HCT116 (cell line): ENCODE measurements around the gene TGM6. TPM values are rescaled to one million over a fixed set of nuclear protein-coding genes. Genes with fewer than 3 reads are reported as not detected.

Experiments used
- ATAC-seq: fragments of 200-7000 bp; cut with Tn5 transposase; 2 replicates; pipeline ENCODE4 v1.9.1; 2020; ENCODE audit warnings: mild to moderate bottlenecking, moderate library complexity
- BruUV-seq: library from RNA; stranded (reverse); fragments of 400-500 nt; replicated peaks from 2 replicates; lab custom pipeline; 2021; lab: Mats Ljungman, UMichigan
- CTCF ChIA-PET: fragments of 300-600 bp; sonication (Branson Sonifier 250); formaldehyde crosslinking; loops from one replicate; lab custom pipeline; 2021; ENCODE audit warnings: antibody characterized with exemption; lab: Charles Lee
- POLR2A ChIA-PET: fragments of 300-600, 350-600 bp; sonication (Branson Sonifier 250); formaldehyde crosslinking; loops from one replicate; lab custom pipeline; 2021; ENCODE audit warnings: antibody characterized with exemption; lab: Charles Lee
- RAD21 ChIA-PET, 2 experiments: fragments of 300-600 bp; sonication (Branson Sonifier 250); formaldehyde crosslinking; loops; one replicate each; lab custom pipeline; 2023; ENCODE audit warnings: low total read pairs in 2 of 2; ENCODE audit not compliant: uncharacterized antibody in 2 of 2, unreplicated experiment in 2 of 2, low non-redundant PET in 1 of 2; lab: Charles Lee
- DNase-seq: peaks from one replicate; pipeline ENCODE4 v3.0.0-alpha.2; 2010; ENCODE audit warnings: low read depth, low spot score
- H2AFZ ChIP-seq: fragments of 200-600 bp; shearing (Covaris generic), sonication (generic); 2 replicates; pipeline ENCODE4 v1.6.1; 2017; ENCODE audit warnings: low read depth, mixed run types, mixed read lengths, antibody characterized with exemption, low read length; ENCODE audit not compliant: poor library complexity, severe bottlenecking
- H3K27ac ChIP-seq: 2 replicates; pipeline ENCODE4 v1.5.1; 2012; ENCODE audit warnings: low read depth, low read length
- H3K27me3 ChIP-seq: fragments of 200-600 bp; sonication (generic); 2 replicates; pipeline ENCODE4 v1.6.1; 2016; ENCODE audit warnings: mixed run types, low read length, mixed read lengths; ENCODE audit not compliant: insufficient read depth
- H3K36me3 ChIP-seq, 2 experiments: fragments of 200-500 bp in 1 of 2; fragments of 200-600 bp in 1 of 2; sonication (Bioruptor generic) in 1 of 2; sonication (generic) in 1 of 2; 2 replicates each; pipeline versions ENCODE4 v1.5.1 to v1.6.1; 2014 to 2016; ENCODE audit warnings: low read length in 2 of 2, inconsistent platforms in 1 of 2, mixed read lengths in 1 of 2, mixed run types in 1 of 2; ENCODE audit not compliant: insufficient read depth in 2 of 2, control insufficient read depth in 1 of 2
- H3K4me1 ChIP-seq, 2 experiments: fragments of 200-600 bp in 1 of 2; sonication (generic) in 1 of 2; 2 replicates each; pipeline versions ENCODE4 v1.5.1 to v1.6.1; 2012 to 2017; ENCODE audit warnings: low read length in 2 of 2, inconsistent platforms in 1 of 2, mild to moderate bottlenecking in 1 of 2, mixed read lengths in 1 of 2, mixed run types in 1 of 2, moderate library complexity in 1 of 2; ENCODE audit not compliant: insufficient read depth in 2 of 2, control insufficient read depth in 1 of 2
- H3K4me2 ChIP-seq: fragments of 200-600 bp; sonication (generic); 2 replicates; pipeline ENCODE4 v1.6.1; 2017; ENCODE audit warnings: mixed run types, low read length, mixed read lengths
- H3K4me3 ChIP-seq, 2 experiments: fragments of 200-600 bp in 1 of 2; sonication (generic) in 1 of 2; replicated peaks in 1 of 2; 2 replicates each; pipeline ENCODE4 v1.5.1; 2011 to 2016; ENCODE audit warnings: low read length in 2 of 2, control low read depth in 1 of 2, low read depth in 1 of 2, mild to moderate bottlenecking in 1 of 2, mixed read lengths in 1 of 2, mixed run types in 1 of 2
- H3K79me2 ChIP-seq: fragments of 200-600 bp; sonication (generic); 2 replicates; pipeline ENCODE4 v1.6.1; 2017; ENCODE audit warnings: mild to moderate bottlenecking, mixed run types, low read length, moderate library complexity, mixed read lengths; ENCODE audit not compliant: insufficient read depth
- H3K9ac ChIP-seq: fragments of 200-600 bp; sonication (generic); 2 replicates; pipeline ENCODE4 v1.6.1; 2016; ENCODE audit warnings: low read length, mixed read lengths
- H3K9me2 ChIP-seq: fragments of 200-600 bp; sonication (generic), shearing (Covaris generic); 2 replicates; pipeline ENCODE4 v1.6.1; 2017; ENCODE audit warnings: mixed run types, mild to moderate bottlenecking, moderate library complexity; ENCODE audit not compliant: insufficient read depth
- H3K9me3 ChIP-seq, 2 experiments: fragments of 200-500 bp in 1 of 2; fragments of 200-600 bp in 1 of 2; sonication (Bioruptor generic) in 1 of 2; sonication (generic) in 1 of 2; 2 replicates each; pipeline ENCODE4 v1.6.1; 2014 to 2017; ENCODE audit warnings: low read length in 2 of 2, mixed read lengths in 2 of 2, inconsistent platforms in 1 of 2, low read depth in 1 of 2, mild to moderate bottlenecking in 1 of 2, mixed run types in 1 of 2, moderate library complexity in 1 of 2; ENCODE audit not compliant: control insufficient read depth in 1 of 2, insufficient read depth in 1 of 2
- H4K20me1 ChIP-seq: fragments of 200-600 bp; sonication (generic), shearing (Covaris generic); 2 replicates; pipeline ENCODE4 v1.6.1; 2017; ENCODE audit warnings: mixed run types, mild to moderate bottlenecking, moderate library complexity; ENCODE audit not compliant: insufficient read depth
- CBX3 ChIP-seq: IDR thresholded peaks from 2 replicates; pipeline ENCODE4 v1.6.1; 2012; ENCODE audit warnings: low read depth
- EZH2phosphoT487 ChIP-seq: fragments of 200-600 bp; IDR thresholded peaks from 2 replicates; pipeline ENCODE4 v1.6.1; 2018; ENCODE audit warnings: antibody characterized with exemption, borderline replicate concordance
- FOSL1 ChIP-seq: IDR thresholded peaks from 2 replicates; pipeline ENCODE4 v1.6.1; 2012; ENCODE audit warnings: low read depth
- POLR2AphosphoS5 ChIP-seq: IDR thresholded peaks from 2 replicates; pipeline ENCODE4 v1.6.1; 2011; ENCODE audit warnings: mild to moderate bottlenecking, low read depth, low read length, moderate library complexity
- RAD21 ChIP-seq: IDR thresholded peaks from 2 replicates; pipeline ENCODE4 v1.6.1; 2012; ENCODE audit warnings: low read depth, mild to moderate bottlenecking
- intact Hi-C: fragments of 100-400 bp; cut with micrococcal nuclease; formaldehyde crosslinking; loops from 2 replicates; pipeline ENCODE4 v1.10.0; 2022
- total RNA-seq: library from RNA; stranded (reverse); gene quantifications from one replicate; pipeline ENCODE4 v1.2.1, GENCODE V29; 2021; ENCODE audit not compliant: unreplicated experiment
- TF ChIP-seq, protein P1 (sequence below): IDR thresholded peaks from 2 replicates; pipeline ENCODE4 v1.6.1; 2012; ENCODE audit warnings: low read depth

TGM6 gene
- total RNA-seq, 1 experiment from 2014 or later = not detected

DNA sequence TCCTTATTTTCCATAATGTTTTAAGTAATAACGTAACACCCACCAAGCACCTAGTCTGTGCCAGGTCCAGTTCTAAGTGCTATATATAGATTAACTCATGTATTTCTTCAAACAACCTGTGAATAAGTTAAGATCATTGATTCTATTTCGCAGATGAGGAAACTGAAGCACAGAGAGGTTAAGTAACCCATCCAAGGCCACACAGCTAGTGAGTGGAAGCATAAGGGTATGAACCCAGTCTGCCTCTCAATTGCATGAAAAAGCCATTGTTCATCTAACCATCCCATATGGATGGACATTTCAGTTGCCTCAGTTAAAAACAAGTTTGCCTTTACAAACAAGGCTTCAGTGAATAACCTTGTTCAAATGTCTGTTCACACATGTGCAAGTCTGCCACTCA lies 20.8 kb downstream of the TGM6 start:
- no peaks in the 10 kb centered on the region for H3K79me2 ChIP-seq
- H3K27me3 ChIP-seq = no peaks in the 10 kb centered on the region
- H3K36me3 ChIP-seq = no peaks in the 10 kb centered on the region
- POLR2A ChIA-PET = no interaction called here
- CTCF ChIA-PET = interaction anchor here (1.6 kb wide), 1 partner anchor 15 kb away, joined by 6 read pairs; no protein-coding TSS in a partner anchor
- no peak overlapping the region for H3K27ac ChIP-seq
- intact Hi-C loops = no loop called here
- H3K9me3 ChIP-seq = peaks cover 0 to 6% of the 10 kb centered on the region in 2 experiments; a peak in 1 of 4 replicates
- no peak overlapping the region for H3K9ac ChIP-seq
- no peak overlapping the region for H3K4me3 ChIP-seq
- no peaks in the 10 kb centered on the region for H3K4me1 ChIP-seq
- TF ChIP-seq CBX3 = no peak
- no peak for TF ChIP-seq FOSL1
- no peak for TF ChIP-seq EZH2phosphoT487
- TF ChIP-seq RAD21 = no peak
- TF ChIP-seq POLR2AphosphoS5 = no peak
- TF ChIP-seq, protein P1, sequence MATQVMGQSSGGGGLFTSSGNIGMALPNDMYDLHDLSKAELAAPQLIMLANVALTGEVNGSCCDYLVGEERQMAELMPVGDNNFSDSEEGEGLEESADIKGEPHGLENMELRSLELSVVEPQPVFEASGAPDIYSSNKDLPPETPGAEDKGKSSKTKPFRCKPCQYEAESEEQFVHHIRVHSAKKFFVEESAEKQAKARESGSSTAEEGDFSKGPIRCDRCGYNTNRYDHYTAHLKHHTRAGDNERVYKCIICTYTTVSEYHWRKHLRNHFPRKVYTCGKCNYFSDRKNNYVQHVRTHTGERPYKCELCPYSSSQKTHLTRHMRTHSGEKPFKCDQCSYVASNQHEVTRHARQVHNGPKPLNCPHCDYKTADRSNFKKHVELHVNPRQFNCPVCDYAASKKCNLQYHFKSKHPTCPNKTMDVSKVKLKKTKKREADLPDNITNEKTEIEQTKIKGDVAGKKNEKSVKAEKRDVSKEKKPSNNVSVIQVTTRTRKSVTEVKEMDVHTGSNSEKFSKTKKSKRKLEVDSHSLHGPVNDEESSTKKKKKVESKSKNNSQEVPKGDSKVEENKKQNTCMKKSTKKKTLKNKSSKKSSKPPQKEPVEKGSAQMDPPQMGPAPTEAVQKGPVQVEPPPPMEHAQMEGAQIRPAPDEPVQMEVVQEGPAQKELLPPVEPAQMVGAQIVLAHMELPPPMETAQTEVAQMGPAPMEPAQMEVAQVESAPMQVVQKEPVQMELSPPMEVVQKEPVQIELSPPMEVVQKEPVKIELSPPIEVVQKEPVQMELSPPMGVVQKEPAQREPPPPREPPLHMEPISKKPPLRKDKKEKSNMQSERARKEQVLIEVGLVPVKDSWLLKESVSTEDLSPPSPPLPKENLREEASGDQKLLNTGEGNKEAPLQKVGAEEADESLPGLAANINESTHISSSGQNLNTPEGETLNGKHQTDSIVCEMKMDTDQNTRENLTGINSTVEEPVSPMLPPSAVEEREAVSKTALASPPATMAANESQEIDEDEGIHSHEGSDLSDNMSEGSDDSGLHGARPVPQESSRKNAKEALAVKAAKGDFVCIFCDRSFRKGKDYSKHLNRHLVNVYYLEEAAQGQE = no peak
- BruUV-seq = no TSS peak
- no peak overlapping the region for H2AFZ ChIP-seq
- DNase-seq = no peak
- RAD21 ChIA-PET = no interaction called here
- no peaks in the 10 kb centered on the region for H3K9me2 ChIP-seq
- ATAC-seq = no peak
- no peak overlapping the region for H3K4me2 ChIP-seq
- H4K20me1 ChIP-seq = no peaks in the 10 kb centered on the region
